Karpas-422 (cell line): ENCODE measurements around the gene CD2. TPM values are rescaled to one million over a fixed set of nuclear protein-coding genes. Genes with fewer than 3 reads are reported as not detected.
"Not testable (repeated sequence)": the region's sequence is repeated elsewhere in the genome, so short reads cannot be mapped to it uniquely, and the experiment has no call there.

Experiments used
- DNase-seq: peaks from one replicate; pipeline ENCODE4 v3.0.0-alpha.2; 2015
- H2AFZ ChIP-seq: fragments of 200-600 bp; sonication (generic); 2 replicates; pipeline ENCODE4 v1.6.1; 2014; ENCODE audit warnings: antibody characterized with exemption, low read length, mixed read lengths
- H3K27ac ChIP-seq: fragments of 200-600 bp; sonication (generic); 2 replicates; pipeline ENCODE4 v1.5.1; 2014; ENCODE audit warnings: mild to moderate bottlenecking, low read length, moderate library complexity
- H3K27me3 ChIP-seq: fragments of 200-600 bp; sonication (generic); 2 replicates; pipeline ENCODE4 v1.6.1; 2014; ENCODE audit warnings: low read length, mixed read lengths
- H3K36me3 ChIP-seq: fragments of 200-600 bp; sonication (generic); 2 replicates; pipeline ENCODE4 v1.6.1; 2014; ENCODE audit warnings: low read length, mixed read lengths; ENCODE audit not compliant: insufficient read depth
- H3K4me1 ChIP-seq: fragments of 200-600 bp; sonication (generic); 2 replicates; pipeline ENCODE4 v1.6.1; 2014; ENCODE audit warnings: mild to moderate bottlenecking, low read length, mixed read lengths
- H3K4me2 ChIP-seq: fragments of 200-600 bp; sonication (generic); 2 replicates; pipeline ENCODE4 v1.6.1; 2014; ENCODE audit warnings: low read length, low read depth, mild to moderate bottlenecking; ENCODE audit not compliant: poor library complexity, severe bottlenecking
- H3K4me3 ChIP-seq: fragments of 200-600 bp; sonication (generic); 2 replicates; pipeline ENCODE4 v1.5.1; 2014; ENCODE audit warnings: mild to moderate bottlenecking, antibody characterized with exemption, low read length, mixed read lengths
- H3K79me2 ChIP-seq: fragments of 200-600 bp; sonication (generic); 2 replicates; pipeline ENCODE4 v1.6.1; 2014; ENCODE audit warnings: mild to moderate bottlenecking, low read length, mixed read lengths
- H3K9ac ChIP-seq: fragments of 200-600 bp; sonication (generic); 2 replicates; pipeline ENCODE4 v1.6.0; 2014; ENCODE audit warnings: low read length
- H3K9me2 ChIP-seq: fragments of 200-600 bp; sonication (generic), shearing (Covaris generic); replicated peaks from 2 replicates; pipeline ENCODE4 v1.6.0; 2014; ENCODE audit warnings: mild to moderate bottlenecking, low read length, moderate library complexity; ENCODE audit not compliant: insufficient read depth
- H3K9me3 ChIP-seq: fragments of 300-700, 200-600 bp; sonication (generic); 2 replicates; pipeline ENCODE4 v1.6.1; 2014; ENCODE audit warnings: low read length, mixed read lengths
- H4K20me1 ChIP-seq: fragments of 200-600 bp; sonication (generic); 2 replicates; pipeline ENCODE4 v1.6.1; 2014; ENCODE audit warnings: mild to moderate bottlenecking, antibody characterized with exemption, low read length, low read depth; ENCODE audit not compliant: insufficient read depth
- total RNA-seq: library from RNA; depleted of rRNA; stranded (reverse); fragments of >200 nt; shearing (Covaris generic); gene quantifications from 2 replicates; pipeline ENCODE4 v1.2.3, GENCODE V29; 2014; ENCODE audit warnings: low replicate concordance

The CD2 gene
- total RNA-seq, 1 experiment from 2014 or later, result not detected

GRCh38 chr1:116743535-116743934, 10.7 kb upstream of the CD2 start:
- Histone ChIP-seq H3K4me3 (no peak overlapping the region), H3K4me2 (no peak overlapping the region), H3K79me2 (no peaks in the 10 kb centered on the region), H3K9me2 (no peaks in the 10 kb centered on the region), H3K4me1 (no peaks in the 10 kb centered on the region), H3K9me3 (peaks cover 18% of the 10 kb centered on the region), H3K27me3 (no peaks in the 10 kb centered on the region), H3K27ac (no peak overlapping the region), H4K20me1 (no peaks in the 10 kb centered on the region), H2AFZ (no peak overlapping the region), H3K36me3 (no peaks in the 10 kb centered on the region), H3K9ac (no peak overlapping the region)
- DNase-seq, result no peak

DNA sequence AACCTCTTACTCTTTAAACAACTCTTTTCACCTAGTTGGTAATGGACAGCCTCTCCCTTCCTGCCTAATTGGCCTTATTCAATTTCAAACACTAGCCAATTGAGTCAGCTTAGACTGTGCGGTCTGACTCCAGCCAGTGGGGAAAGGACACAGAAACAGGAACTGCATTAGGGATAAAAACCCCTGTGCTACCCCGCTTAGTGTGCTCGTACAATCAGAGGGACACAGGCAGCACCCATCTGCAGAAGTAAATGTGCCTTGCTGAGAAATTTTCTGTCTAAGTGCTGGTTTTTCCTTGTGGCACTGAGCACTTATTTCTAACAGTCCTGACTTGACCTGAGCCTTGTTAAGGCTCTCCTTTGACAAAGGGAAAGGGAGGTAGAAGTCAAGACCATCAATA, 6.0 kb upstream of the CD2 start:
- Histone ChIP-seq H3K27ac (no peak overlapping the region), H3K9me3 (peaks cover 18% of the 10 kb centered on the region)
- no peak for DNase-seq

DNA sequence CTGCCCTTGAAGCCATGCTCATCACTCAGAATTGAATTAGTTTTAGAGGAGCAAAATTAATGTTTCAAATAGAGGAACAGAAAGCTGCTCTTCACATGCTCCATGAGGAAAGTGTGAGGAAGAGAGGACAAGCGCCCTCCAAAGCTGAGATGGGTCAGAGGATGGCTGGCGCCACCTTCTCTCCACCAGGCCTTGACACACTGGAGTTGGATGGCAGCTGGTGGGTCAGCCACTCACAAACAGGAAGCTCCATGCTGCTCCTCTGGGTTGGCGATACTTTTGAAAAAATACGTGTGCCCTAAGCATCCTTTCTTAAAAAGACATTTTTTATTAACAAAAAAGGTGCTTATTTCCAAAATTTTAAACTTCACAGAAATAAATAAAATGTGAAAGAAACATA, 3.1 kb upstream of the CD2 start:
- no peak for DNase-seq
- no peaks in the 10 kb centered on the region for H3K79me2 ChIP-seq
- H3K27ac ChIP-seq, result no peak overlapping the region
- no peak overlapping the region for H3K4me3 ChIP-seq
- no peaks in the 10 kb centered on the region for H3K4me1 ChIP-seq
- H3K9me3 ChIP-seq, result peaks cover 8% of the 10 kb centered on the region; the same call in 1 of the 2 replicates
- no peaks in the 10 kb centered on the region for H3K36me3 ChIP-seq
- no peak overlapping the region for H3K4me2 ChIP-seq
- H3K27me3 ChIP-seq, result peaks cover 3% of the 10 kb centered on the region; the same call in 1 of the 2 replicates
- no peaks in the 10 kb centered on the region for H4K20me1 ChIP-seq
- no peak overlapping the region for H3K9ac ChIP-seq
- no peak overlapping the region for H2AFZ ChIP-seq
- H3K9me2 ChIP-seq, result no peaks in the 10 kb centered on the region

More for the DNA sequence above, 6.0 kb upstream of the CD2 start:
- no peaks in the 10 kb centered on the region for H3K36me3 ChIP-seq
- H3K27me3 ChIP-seq, result peaks cover 3% of the 10 kb centered on the region; the same call in 1 of the 2 replicates
- H3K4me2 ChIP-seq, result no peak overlapping the region
- no peak overlapping the region for H3K4me3 ChIP-seq
- H3K9me2 ChIP-seq, result no peaks in the 10 kb centered on the region
- no peaks in the 10 kb centered on the region for H3K79me2 ChIP-seq
- no peaks in the 10 kb centered on the region for H3K4me1 ChIP-seq
- H4K20me1 ChIP-seq, result no peaks in the 10 kb centered on the region
- no peak overlapping the region for H3K9ac ChIP-seq
- H2AFZ ChIP-seq, result no peak overlapping the region

DNA sequence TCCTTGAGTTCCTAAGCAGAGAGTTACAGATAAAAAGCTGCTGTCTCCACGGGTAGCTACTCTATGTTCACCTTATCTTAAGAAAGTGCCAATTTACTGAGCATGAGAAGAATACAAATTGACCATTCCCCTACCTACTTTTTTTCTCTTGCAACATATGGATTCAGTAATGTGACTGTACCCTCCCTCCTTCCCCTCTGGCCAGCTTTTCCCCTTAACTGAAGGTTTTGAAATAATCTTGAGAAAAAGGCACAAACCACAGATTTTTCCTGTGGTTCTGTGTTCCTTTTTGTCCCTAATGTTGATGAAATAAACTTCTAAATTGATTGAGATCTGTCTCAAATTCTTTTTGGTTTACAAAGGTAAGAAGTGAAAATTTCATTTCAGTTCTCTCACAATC, 2.6 kb upstream of the CD2 start:
- no peak overlapping the region for H3K9ac ChIP-seq
- peaks cover 3% of the 10 kb centered on the region; the same call in 1 of the 2 replicates for H3K27me3 ChIP-seq
- peaks cover 8% of the 10 kb centered on the region; the same call in 1 of the 2 replicates for H3K9me3 ChIP-seq
- H3K79me2 ChIP-seq, result no peaks in the 10 kb centered on the region
- no peaks in the 10 kb centered on the region for H4K20me1 ChIP-seq
- no peak overlapping the region for H3K4me3 ChIP-seq
- no peak overlapping the region for H3K27ac ChIP-seq
- H3K36me3 ChIP-seq, result no peaks in the 10 kb centered on the region
- H3K4me1 ChIP-seq, result no peaks in the 10 kb centered on the region
- H3K4me2 ChIP-seq, result no peak overlapping the region
- H2AFZ ChIP-seq, result no peak overlapping the region
- no peak for DNase-seq
- H3K9me2 ChIP-seq, result no peaks in the 10 kb centered on the region

GRCh38 chr1:116753312-116753711, 918 bp upstream of the CD2 start:
- DNase-seq, result no peak
- Histone ChIP-seq H3K79me2 (no peaks in the 10 kb centered on the region), H3K27me3 (peaks cover 3% of the 10 kb centered on the region; the same call in 1 of the 2 replicates), H3K4me2 (no peak overlapping the region), H3K4me3 (no peak overlapping the region), H3K27ac (no peak overlapping the region), H3K9me2 (no peaks in the 10 kb centered on the region), H3K9me3 (peaks cover 7% of the 10 kb centered on the region; the same call in 1 of the 2 replicates), H3K4me1 (no peaks in the 10 kb centered on the region), H3K9ac (no peak overlapping the region), H2AFZ (no peak overlapping the region), H4K20me1 (no peaks in the 10 kb centered on the region), H3K36me3 (no peaks in the 10 kb centered on the region)

GRCh38 chr1:116755066-116755465, 836 bp downstream of the CD2 start:
- Histone ChIP-seq H3K9me3 (no peaks in the 10 kb centered on the region), H3K4me1 (no peaks in the 10 kb centered on the region), H3K27me3 (no peaks in the 10 kb centered on the region), H3K79me2 (no peaks in the 10 kb centered on the region), H4K20me1 (no peaks in the 10 kb centered on the region), H3K9me2 (no peaks in the 10 kb centered on the region), H2AFZ (no peak overlapping the region), H3K4me3 (no peak overlapping the region), H3K27ac (no peak overlapping the region), H3K4me2 (no peak overlapping the region), H3K36me3 (no peaks in the 10 kb centered on the region), H3K9ac (no peak overlapping the region)
- no peak for DNase-seq

DNA sequence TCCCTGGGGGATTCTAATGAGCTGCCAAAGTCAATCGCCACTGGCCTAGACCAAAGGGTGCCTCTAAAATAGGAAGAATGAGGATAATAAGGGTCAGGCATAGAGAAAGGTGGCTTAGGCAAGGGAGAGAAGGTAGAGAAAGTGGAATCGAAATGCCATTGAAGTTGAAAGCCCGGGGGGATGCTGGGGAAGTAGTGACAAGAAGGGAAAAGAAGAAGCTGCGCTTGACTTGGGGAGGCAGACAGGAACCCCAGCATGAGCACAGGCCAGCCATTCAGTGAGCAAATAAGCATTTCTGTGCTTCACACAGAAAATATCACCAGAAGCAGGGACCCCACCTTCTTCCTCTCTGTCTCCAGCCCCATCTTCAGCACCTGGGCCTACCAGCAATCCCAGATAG, 1.5 kb downstream of the CD2 start:
- Histone ChIP-seq H3K27me3 (no peaks in the 10 kb centered on the region), H3K4me2 (no peak overlapping the region), H3K9ac (no peak overlapping the region), H3K27ac (no peak overlapping the region), H3K4me3 (no peak overlapping the region), H3K9me3 (no peaks in the 10 kb centered on the region), H3K4me1 (no peaks in the 10 kb centered on the region), H3K36me3 (no peaks in the 10 kb centered on the region), H4K20me1 (no peaks in the 10 kb centered on the region), H3K79me2 (no peaks in the 10 kb centered on the region), H3K9me2 (no peaks in the 10 kb centered on the region), H2AFZ (no peak overlapping the region)
- no peak for DNase-seq

- H2AFZ ChIP-seq, H3K27ac ChIP-seq: not testable (repeated sequence)
Measured at GRCh38 chr1:116756092-116756491, 1.9 kb downstream of the CD2 start.

DNA sequence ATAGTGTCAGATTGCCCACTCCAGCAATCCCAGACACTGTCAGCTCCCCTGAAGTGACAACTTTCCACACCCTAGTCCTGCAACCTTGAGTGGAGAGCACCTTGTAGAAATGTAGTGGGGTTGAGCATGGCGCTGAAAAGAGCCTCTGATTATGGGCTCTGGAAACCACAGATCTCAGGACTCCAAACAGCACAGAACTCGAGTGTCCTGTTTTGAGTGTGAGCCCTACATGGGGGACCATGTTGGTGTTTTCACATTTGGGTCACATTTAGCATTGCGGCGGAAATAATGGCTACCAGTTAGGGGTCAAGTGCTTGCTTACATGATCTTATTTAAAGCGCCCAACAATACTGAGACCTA, 4.2 kb downstream of the CD2 start:
- not testable (repeated sequence) for H3K4me3 ChIP-seq, H3K27ac ChIP-seq

More at GRCh38 chr1:116756092-116756491, 1.9 kb downstream of the CD2 start:
- H3K9me2 ChIP-seq, H3K9ac ChIP-seq, H3K4me3 ChIP-seq, H3K36me3 ChIP-seq, H3K4me1 ChIP-seq, H3K27me3 ChIP-seq, H3K4me2 ChIP-seq, DNase-seq, H3K79me2 ChIP-seq, H3K9me3 ChIP-seq, H4K20me1 ChIP-seq: not testable (repeated sequence)

More for the DNA sequence above, 4.2 kb downstream of the CD2 start:
- not testable (repeated sequence) for H3K27me3 ChIP-seq, H3K79me2 ChIP-seq, H3K9ac ChIP-seq, H3K36me3 ChIP-seq, DNase-seq, H3K9me2 ChIP-seq, H4K20me1 ChIP-seq, H3K4me2 ChIP-seq, H3K4me1 ChIP-seq, H2AFZ ChIP-seq, H3K9me3 ChIP-seq
